Common myeloid progenitor, CD34-positive (primary cell): ENCODE data around the gene CNTNAP1.

Experiments used
- CTCF ChIA-PET: fragments of 350-600 bp; sonication (Branson Sonifier 250); formaldehyde crosslinking; loops from one replicate; lab custom pipeline; 2021; ENCODE audit warnings: antibody characterized with exemption; lab: Charles Lee
- POLR2A ChIA-PET: fragments of 350-600 bp; sonication (Branson Sonifier 250); formaldehyde crosslinking; loops from one replicate; lab custom pipeline; 2021; ENCODE audit warnings: antibody characterized with exemption; lab: Charles Lee
- DNase-seq, 3 donors: peaks; one replicate each; pipeline versions ENCODE4 v3.0.0 to v3.0.0-alpha.2; 2013
- H3K27ac ChIP-seq, 2 experiments: 1 replicate in 1 of 2; 2 replicates in 1 of 2; pipeline ENCODE4 v1.7.0; 2013; ENCODE audit warnings: inconsistent platforms in 2 of 2, low read length in 2 of 2, mild to moderate bottlenecking in 2 of 2, low read depth in 1 of 2, moderate library complexity in 1 of 2; ENCODE audit not compliant: severe bottlenecking in 2 of 2, insufficient read depth in 1 of 2, poor library complexity in 1 of 2
- H3K27me3 ChIP-seq, 5 experiments: replicated peaks in 2 of 5; 1 replicate in 3 of 5; 2 replicates in 2 of 5; pipeline versions ENCODE4 v1.6.1 to v1.7.0; 2013; ENCODE audit warnings: low read length in 4 of 5, mild to moderate bottlenecking in 2 of 5, moderate library complexity in 2 of 5, inconsistent platforms in 1 of 5; ENCODE audit not compliant: insufficient read depth in 5 of 5, control insufficient read depth in 4 of 5
- H3K36me3 ChIP-seq, 4 experiments: 1 replicate in 2 of 4; 2 replicates in 2 of 4; pipeline versions ENCODE4 v1.6.1 to v1.7.0; 2013; ENCODE audit warnings: low read length in 3 of 4, control low read depth in 1 of 4, mild to moderate bottlenecking in 1 of 4; ENCODE audit not compliant: control insufficient read depth in 4 of 4, insufficient read depth in 4 of 4
- H3K4me1 ChIP-seq, 4 experiments: 1 replicate in 3 of 4; 2 replicates in 1 of 4; pipeline versions ENCODE4 v1.6.1 to v1.7.1; 2013; ENCODE audit warnings: low read length in 3 of 4, mild to moderate bottlenecking in 3 of 4, control low read depth in 1 of 4, inconsistent platforms in 1 of 4, moderate library complexity in 1 of 4; ENCODE audit not compliant: control insufficient read depth in 4 of 4, insufficient read depth in 4 of 4; ENCODE audit errors: control extremely low read depth in 1 of 4
- H3K4me3 ChIP-seq, 7 experiments: 1 replicate in 4 of 7; 2 replicates in 3 of 7; pipeline versions ENCODE4 v1.5.1 to v1.7.0; 2013; ENCODE audit warnings: mild to moderate bottlenecking in 7 of 7, low read length in 6 of 7, moderate library complexity in 6 of 7, inconsistent platforms in 2 of 7, low read depth in 2 of 7, control low read depth in 1 of 7; ENCODE audit not compliant: insufficient read depth in 4 of 7, control insufficient read depth in 1 of 7; ENCODE audit errors: extremely low read depth in 1 of 7
- H3K9me3 ChIP-seq, 5 experiments: 1 replicate in 4 of 5; 2 replicates in 1 of 5; pipeline versions ENCODE4 v1.6.1 to v1.7.1; 2013; ENCODE audit warnings: low read length in 4 of 5, mild to moderate bottlenecking in 2 of 5, inconsistent platforms in 1 of 5, low read depth in 1 of 5, moderate library complexity in 1 of 5; ENCODE audit not compliant: control insufficient read depth in 4 of 5, insufficient read depth in 2 of 5; ENCODE audit errors: control extremely low read depth in 1 of 5
- WGBS: methylation state at CpG from one replicate; pipeline ENCODE4 v1.1.5; 2013; ENCODE audit not compliant: insufficient coverage; 5-methylcytosine and 5-hydroxymethylcytosine counted together

The CNTNAP1 gene

GRCh38 chr17:42700586-42701289 lies 18.4 kb downstream of the CNTNAP1 start:
- Histone ChIP-seq H3K27me3 (peaks cover 0 to 32% (median 4%) of the 10 kb centered on the region in 5 experiments), H3K36me3 (peaks cover 8 to 63% (median 38%) of the 10 kb centered on the region in 4 experiments), H3K9me3 (no peaks in the 10 kb centered on the region), H3K4me3 (no peak overlapping the region), H3K4me1 (no peaks in the 10 kb centered on the region), H3K27ac (no peak overlapping the region)
- POLR2A ChIA-PET: interaction anchor here (0.6 kb wide), 1 partner anchor 122 kb away, joined by 9 read pairs; no protein-coding TSS in a partner anchor
- WGBS: 100% methylated on average over 4 of the region's 10 CpGs
- CTCF ChIA-PET: no interaction called here
- no peak for DNase-seq

- 99% methylated on average over 11 of the region's 11 CpGs for WGBS
- POLR2A ChIA-PET: no interaction called here
- CTCF ChIA-PET: no interaction called here
Observed at GRCh38 chr17:42702446-42702845, 20.1 kb downstream of the CNTNAP1 start.

GRCh38 chr17:42704490-42704836 lies 22.1 kb downstream of the CNTNAP1 start:
- peaks cover 25 to 82% (median 62%) of the 10 kb centered on the region in 4 experiments for H3K36me3 ChIP-seq
- no peak overlapping the region for H3K4me3 ChIP-seq
- WGBS: 90% methylated on average over 4 of the region's 5 CpGs
- no peaks in the 10 kb centered on the region for H3K9me3 ChIP-seq
- no peak overlapping the region for H3K27ac ChIP-seq
- no peak for DNase-seq
- H3K27me3 ChIP-seq: peaks cover 0 to 34% (median 4%) of the 10 kb centered on the region in 5 experiments
- CTCF ChIA-PET: no interaction called here
- peaks cover 0 to 16% (median 5%) of the 10 kb centered on the region in 4 experiments for H3K4me1 ChIP-seq
- POLR2A ChIA-PET: no interaction called here

More at GRCh38 chr17:42702446-42702845, 20.1 kb downstream of the CNTNAP1 start:
- Histone ChIP-seq H3K27me3 (peaks cover 0 to 32% (median 4%) of the 10 kb centered on the region in 5 experiments), H3K4me3 (no peak overlapping the region), H3K4me1 (peaks cover 0 to 11% (median 5%) of the 10 kb centered on the region in 4 experiments), H3K27ac (no peak overlapping the region), H3K9me3 (no peaks in the 10 kb centered on the region), H3K36me3 (peaks cover 16 to 68% (median 45%) of the 10 kb centered on the region in 4 experiments)
- DNase-seq: no peak

GRCh38 chr17:42704837-42705494 lies 22.6 kb downstream of the CNTNAP1 start:
- Histone ChIP-seq H3K4me1 (peaks cover 0 to 16% (median 5%) of the 10 kb centered on the region in 4 experiments), H3K27me3 (peaks cover 0 to 39% (median 4%) of the 10 kb centered on the region in 5 experiments), H3K27ac (no peak overlapping the region), H3K9me3 (no peaks in the 10 kb centered on the region), H3K4me3 (no peak overlapping the region), H3K36me3 (peaks cover 28 to 87% (median 66%) of the 10 kb centered on the region in 4 experiments)
- POLR2A ChIA-PET: no interaction called here
- 96% methylated on average over 4 of the region's 8 CpGs for WGBS
- no peak for DNase-seq
- CTCF ChIA-PET: no interaction called here

GRCh38 chr17:42706732-42707131 lies 24.4 kb downstream of the CNTNAP1 start:
- no CpG with 5 or more reads among the region's 5 CpGs for WGBS
- DNase-seq: peak; percentile 81 to 90 (median 87)
- Histone ChIP-seq H3K4me1 (peaks cover 0 to 16% (median 5%) of the 10 kb centered on the region in 4 experiments), H3K9me3 (no peaks in the 10 kb centered on the region), H3K4me3 (no peak overlapping the region), H3K27ac (no peak overlapping the region), H3K27me3 (peaks cover 0 to 33% (median 4%) of the 10 kb centered on the region in 5 experiments), H3K36me3 (peaks cover 28 to 88% (median 62%) of the 10 kb centered on the region in 4 experiments)
- POLR2A ChIA-PET: interaction anchor here (0.6 kb wide), 1 partner anchor 129 kb away, joined by 3 read pairs; the partner anchor contains the start of gene PSMC3IP
- CTCF ChIA-PET: interaction anchor here (0.6 to 1.1 kb wide), 2 partner anchors 12 to 24 kb away, joined by 3 read pairs; partner anchors contain the start of gene CNTNAP1

- no peak for DNase-seq
- CTCF ChIA-PET: interaction anchor here (1.3 to 1.5 kb wide), 5 partner anchors 11 to 130 kb away, joined by 3 to 8 read pairs (median 4); no protein-coding TSS in a partner anchor
- POLR2A ChIA-PET: no interaction called here
- Histone ChIP-seq H3K27me3 (peaks cover 0 to 27% (median 4%) of the 10 kb centered on the region in 5 experiments), H3K36me3 (peaks cover 33 to 85% (median 60%) of the 10 kb centered on the region in 4 experiments), H3K9me3 (no peaks in the 10 kb centered on the region), H3K27ac (no peak overlapping the region), H3K4me3 (no peak overlapping the region), H3K4me1 (peaks cover 0 to 16% (median 5%) of the 10 kb centered on the region in 4 experiments)
- 100% methylated on average over 1 of the region's 3 CpGs for WGBS
Observed at GRCh38 chr17:42708588-42708987, 26.3 kb downstream of the CNTNAP1 start.
